Kidney epithelial cell (primary cell): ENCODE results near the gene GOSR2. TPM values are rescaled to one million over a fixed set of nuclear protein-coding genes. Genes with fewer than 3 reads are reported as not detected.

ENCODE experiments used
- DNase-seq: peaks from one replicate; pipeline ENCODE4 v3.0.0-alpha.2; 2010; ENCODE audit warnings: low read depth
- H3K27me3 ChIP-seq: 2 replicates; pipeline ENCODE4 v1.6.0; 2011; ENCODE audit warnings: low read length; ENCODE audit not compliant: control insufficient read depth, insufficient read depth
- H3K36me3 ChIP-seq: 2 replicates; pipeline ENCODE4 v1.5.1; 2011; ENCODE audit warnings: low read length; ENCODE audit not compliant: control insufficient read depth, insufficient read depth
- H3K4me3 ChIP-seq: 2 replicates; pipeline ENCODE4 v1.5.1; 2011; ENCODE audit warnings: low read depth, mild to moderate bottlenecking, control low read depth, low read length
- CTCF ChIP-seq: IDR thresholded peaks from 2 replicates; pipeline ENCODE4 v1.5.1; 2011; ENCODE audit warnings: mild to moderate bottlenecking, moderate library complexity, low read length, control low read depth, inconsistent platforms; ENCODE audit not compliant: insufficient read depth, poor library complexity, severe bottlenecking
- total RNA-seq: library from RNA; depleted of rRNA; stranded (reverse); fragments of >200 nt; gene quantifications from 2 replicates; pipeline ENCODE4 v1.2.3, GENCODE V29; 2015

GOSR2 gene
- total RNA-seq, 1 donor from 2014 or later: 37.4 TPM

- Histone ChIP-seq H3K4me3 (no peak overlapping the region), H3K36me3 (peaks cover 2% of the 10 kb centered on the region), H3K27me3 (peaks cover 12% of the 10 kb centered on the region)
- DNase-seq: no peak
- no peak for TF ChIP-seq CTCF
Observed at GRCh38 chr17:46944931-46945330, 22.0 kb downstream of the GOSR2 start.

DNA sequence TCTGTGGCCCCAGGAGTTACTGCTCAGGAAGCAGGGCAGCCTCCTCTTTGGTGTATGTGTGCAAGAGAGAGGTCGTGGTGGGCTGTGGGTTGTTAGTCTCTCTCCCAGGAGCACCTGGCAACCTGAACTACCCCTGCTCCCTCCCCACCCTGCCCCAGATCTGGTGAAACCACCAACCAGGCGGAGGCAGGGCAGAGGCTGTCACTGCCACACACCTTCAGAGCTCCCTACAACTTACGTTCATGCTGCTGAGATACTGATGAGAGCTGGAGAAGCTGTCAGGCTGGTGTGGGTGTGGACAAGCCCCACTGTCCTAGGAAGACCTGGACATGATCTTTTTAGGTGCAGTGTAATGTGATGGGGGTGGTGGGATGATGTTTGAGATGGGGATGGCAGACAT lies 24.3 kb downstream of the GOSR2 start:
- no peak for TF ChIP-seq CTCF
- no peak for DNase-seq

GRCh38 chr17:46948544-46948943 lies 25.6 kb downstream of the GOSR2 start:
- H3K36me3 ChIP-seq: no peaks in the 10 kb centered on the region
- TF ChIP-seq CTCF: no peak
- no peak overlapping the region for H3K4me3 ChIP-seq
- peaks cover 27% of the 10 kb centered on the region for H3K27me3 ChIP-seq
- DNase-seq: no peak

More for the DNA sequence above, 24.3 kb downstream of the GOSR2 start:
- Histone ChIP-seq H3K36me3 (no peaks in the 10 kb centered on the region), H3K4me3 (no peak overlapping the region), H3K27me3 (peaks cover 27% of the 10 kb centered on the region)

DNA sequence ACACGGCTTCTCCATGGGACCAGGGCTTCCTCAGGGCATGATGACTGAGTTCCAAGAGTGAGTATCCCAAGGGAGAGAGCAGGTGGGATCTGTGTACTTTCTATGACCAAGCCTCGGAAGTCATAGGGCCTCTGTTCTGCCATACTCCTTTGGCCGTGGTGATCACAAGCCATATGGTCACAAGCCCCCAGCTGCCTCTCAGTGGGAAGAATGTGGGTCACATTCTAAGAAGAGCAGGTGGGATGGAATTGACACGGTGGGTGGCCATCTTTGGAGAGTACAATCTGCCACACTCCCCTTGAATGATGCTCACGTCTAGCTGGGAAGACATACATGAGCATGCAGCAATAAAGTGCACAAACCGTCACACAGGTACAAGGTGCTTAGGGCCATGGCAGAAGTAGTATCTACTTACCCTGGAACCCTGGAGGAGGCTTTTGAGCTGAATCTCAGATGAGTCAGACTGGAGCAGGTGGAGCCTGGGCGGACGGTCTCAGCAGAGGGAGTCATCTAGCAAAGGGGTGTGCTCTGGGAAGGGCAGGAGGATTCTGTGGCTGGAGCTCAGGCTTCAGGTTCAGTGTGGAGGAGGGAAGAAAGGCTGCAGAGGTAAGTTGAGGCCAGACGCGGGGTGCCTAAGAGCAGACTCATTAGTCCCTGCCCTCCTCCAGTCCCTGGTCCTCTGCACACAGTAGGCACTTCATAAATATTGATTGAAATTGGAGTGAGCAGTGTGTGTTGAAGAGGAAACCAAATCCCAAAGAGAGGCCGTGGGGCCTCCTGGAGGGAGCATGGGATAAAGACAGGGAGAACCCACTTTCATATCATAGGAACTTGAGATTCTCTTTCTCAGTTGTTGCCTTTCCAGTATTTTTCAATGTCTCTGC lies 26.6 kb downstream of the GOSR2 start:
- Histone ChIP-seq H3K27me3 (peaks cover 23% of the 10 kb centered on the region), H3K36me3 (no peaks in the 10 kb centered on the region), H3K4me3 (no peak overlapping the region)
- TF ChIP-seq CTCF: no peak
- no peak for DNase-seq

GRCh38 chr17:46950342-46950996 lies 27.5 kb downstream of the GOSR2 start:
- no peak overlapping the region for H3K4me3 ChIP-seq
- TF ChIP-seq CTCF: no peak
- peaks cover 23% of the 10 kb centered on the region for H3K27me3 ChIP-seq
- DNase-seq: no peak
- H3K36me3 ChIP-seq: no peaks in the 10 kb centered on the region
